Measurements from ENCODE around the gene CHD9NB. TPM values are rescaled to one million over a fixed set of nuclear protein-coding genes. Genes with fewer than 3 reads are reported as not detected.
A peak's percentile ranks its signal among the peaks of the same experiment; 100 is the strongest.
"Not testable (repeated sequence)": the region's sequence is repeated elsewhere in the genome, so short reads cannot be mapped to it uniquely, and the experiment has no call there.

CHD9NB gene
- polyA plus RNA-seq, 1 of the 3 experiments (the other 2 are of a cell fraction), result 2.7 TPM

DNA sequence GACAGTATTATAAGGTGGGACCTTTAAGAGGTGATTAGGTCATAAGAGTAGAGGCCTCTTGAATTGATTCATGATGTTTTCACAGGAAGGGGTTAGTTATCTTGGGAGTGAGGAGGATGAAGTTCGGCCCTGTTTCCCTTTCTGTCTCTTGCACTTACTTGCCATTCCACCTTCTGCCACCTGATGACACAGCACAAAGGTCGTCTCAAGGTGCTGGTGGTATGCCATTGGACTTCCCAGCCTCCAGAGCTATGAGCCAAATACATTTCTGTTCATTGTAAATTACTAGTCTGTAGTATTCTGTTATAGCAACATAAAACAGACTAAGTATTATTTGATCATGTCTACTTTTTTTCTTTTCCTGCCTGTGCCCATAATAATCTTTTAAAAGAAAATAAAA lies 25.6 kb upstream of the CHD9NB start:
- no peak overlapping the region for H3K4me2 ChIP-seq
- H3K79me2 ChIP-seq (ENCODE audit: insufficient read depth), result peaks cover 65% of the 10 kb centered on the region
- no peaks in the 10 kb centered on the region for H3K9me3 ChIP-seq
- H3K36me3 ChIP-seq (replicated peaks in 1 of 2; ENCODE audit: control insufficient read depth in 1 of 2, insufficient read depth in 2 of 2, low read length in 1 of 2), result no peaks in the 10 kb centered on the region
- POLR2A ChIA-PET, result no interaction called here
- no peak for TF ChIP-seq RAD21 (IDR thresholded peaks at IDR 0.05; ENCODE audit: low read length)
- no peak for TF ChIP-seq EP300 (IDR thresholded peaks at IDR 0.05; ENCODE audit: borderline replicate concordance in 1 of 2, low read depth in 1 of 2, low read length in 1 of 2)
- TF ChIP-seq TCF12 (IDR thresholded peaks at IDR 0.05), result no peak
- TF ChIP-seq, protein P1, sequence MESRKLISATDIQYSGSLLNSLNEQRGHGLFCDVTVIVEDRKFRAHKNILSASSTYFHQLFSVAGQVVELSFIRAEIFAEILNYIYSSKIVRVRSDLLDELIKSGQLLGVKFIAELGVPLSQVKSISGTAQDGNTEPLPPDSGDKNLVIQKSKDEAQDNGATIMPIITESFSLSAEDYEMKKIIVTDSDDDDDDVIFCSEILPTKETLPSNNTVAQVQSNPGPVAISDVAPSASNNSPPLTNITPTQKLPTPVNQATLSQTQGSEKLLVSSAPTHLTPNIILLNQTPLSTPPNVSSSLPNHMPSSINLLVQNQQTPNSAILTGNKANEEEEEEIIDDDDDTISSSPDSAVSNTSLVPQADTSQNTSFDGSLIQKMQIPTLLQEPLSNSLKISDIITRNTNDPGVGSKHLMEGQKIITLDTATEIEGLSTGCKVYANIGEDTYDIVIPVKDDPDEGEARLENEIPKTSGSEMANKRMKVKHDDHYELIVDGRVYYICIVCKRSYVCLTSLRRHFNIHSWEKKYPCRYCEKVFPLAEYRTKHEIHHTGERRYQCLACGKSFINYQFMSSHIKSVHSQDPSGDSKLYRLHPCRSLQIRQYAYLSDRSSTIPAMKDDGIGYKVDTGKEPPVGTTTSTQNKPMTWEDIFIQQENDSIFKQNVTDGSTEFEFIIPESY (IDR thresholded peaks at IDR 0.05; ENCODE audit: borderline replicate concordance, low read depth), result no peak
- no peak for TF ChIP-seq NFIC (IDR thresholded peaks at IDR 0.05; ENCODE audit: borderline replicate concordance)
- no peak for TF ChIP-seq FOXM1 (IDR thresholded peaks at IDR 0.05; ENCODE audit: low read depth)
- TF ChIP-seq NRF1 (IDR thresholded peaks at IDR 0.05; ENCODE audit: low read depth, low read length), result no peak
- no peak for TF ChIP-seq MEF2A (IDR thresholded peaks at IDR 0.05; ENCODE audit: borderline replicate concordance, low read depth)
- H3K4me3 ChIP-seq (ENCODE audit: low read depth in 2 of 2, low read length in 1 of 2), result no peak overlapping the region
- CTCF ChIA-PET, result interaction anchor here (0.8 to 5.5 kb wide), 2 partner anchors 12 to 23 kb away, joined by 3 to 50 read pairs; partner anchors contain the start of gene CHD9
- no peak overlapping the region for H3K9ac ChIP-seq
- H3F3A ChIP-seq (replicated peaks; ENCODE audit: insufficient read depth), result peaks cover 23% of the 10 kb centered on the region
- H4K20me1 ChIP-seq (ENCODE audit: insufficient read depth), result no peaks in the 10 kb centered on the region
- H2AFZ ChIP-seq (ENCODE audit: low read depth), result no peak overlapping the region
- peaks cover 32 to 41% of the 10 kb centered on the region in 2 experiments for H3K4me1 ChIP-seq (ENCODE audit: control insufficient read depth in 1 of 2, insufficient read depth in 2 of 2, low read depth in 1 of 2, low read length in 1 of 2)
- H3K27ac ChIP-seq (ENCODE audit: low read depth in 2 of 2, low read length in 1 of 2), result peak overlapping the region; percentile 10 to 91; a peak in 3 of 4 replicates
- WGBS (ENCODE audit: low lambda C conversion rate), result 86% methylated on average over 2 of the region's 2 CpGs
- no peak for DNase-seq
- no peaks in the 10 kb centered on the region for H3K9me2 ChIP-seq
- no peaks in the 10 kb centered on the region for H3K27me3 ChIP-seq (ENCODE audit: insufficient read depth)

DNA sequence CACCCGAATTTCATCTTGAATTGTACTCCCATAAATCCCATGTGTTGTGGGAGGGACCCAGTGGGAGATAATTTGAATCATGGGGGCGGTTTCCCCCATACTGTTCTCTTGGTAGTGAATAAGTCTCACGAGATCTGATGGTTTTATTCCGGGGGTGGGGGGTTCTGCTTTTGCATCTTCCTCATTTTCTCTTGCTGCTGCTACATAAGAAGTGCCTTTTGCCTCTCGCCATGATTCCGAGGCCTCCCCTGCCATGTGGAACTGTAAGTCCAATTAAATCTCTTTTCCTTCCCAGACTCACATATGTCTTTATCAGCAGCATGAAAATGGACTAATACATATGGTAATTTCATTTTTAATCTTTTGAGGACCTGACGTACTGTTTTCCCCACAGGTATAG lies 22.8 kb upstream of the CHD9NB start:
- 92% methylated on average over 7 of the region's 7 CpGs for WGBS (ENCODE audit: low lambda C conversion rate)
- H3K36me3 ChIP-seq (replicated peaks in 1 of 2; ENCODE audit: control insufficient read depth in 1 of 2, insufficient read depth in 2 of 2, low read length in 1 of 2); H3K4me3 ChIP-seq (ENCODE audit: low read depth in 2 of 2, low read length in 1 of 2); POLR2A ChIA-PET; H3K4me2 ChIP-seq; H3K27ac ChIP-seq (ENCODE audit: low read depth in 2 of 2, low read length in 1 of 2); H3K27me3 ChIP-seq (ENCODE audit: insufficient read depth); H3F3A ChIP-seq (replicated peaks; ENCODE audit: insufficient read depth); DNase-seq; H3K9me2 ChIP-seq; H3K9me3 ChIP-seq; H2AFZ ChIP-seq (ENCODE audit: low read depth); H3K9ac ChIP-seq; H4K20me1 ChIP-seq (ENCODE audit: insufficient read depth): not testable (repeated sequence)
- CTCF ChIA-PET, result interaction anchor here (0.9 kb wide), 1 partner anchor 20 kb away, joined by 3 read pairs; no protein-coding TSS in a partner anchor
- Histone ChIP-seq H3K4me1 (ENCODE audit: control insufficient read depth in 1 of 2, insufficient read depth in 2 of 2, low read depth in 1 of 2, low read length in 1 of 2) (peaks cover 19 to 28% of the 10 kb centered on the region in 2 experiments), H3K79me2 (ENCODE audit: insufficient read depth) (peaks cover 73% of the 10 kb centered on the region)

DNA sequence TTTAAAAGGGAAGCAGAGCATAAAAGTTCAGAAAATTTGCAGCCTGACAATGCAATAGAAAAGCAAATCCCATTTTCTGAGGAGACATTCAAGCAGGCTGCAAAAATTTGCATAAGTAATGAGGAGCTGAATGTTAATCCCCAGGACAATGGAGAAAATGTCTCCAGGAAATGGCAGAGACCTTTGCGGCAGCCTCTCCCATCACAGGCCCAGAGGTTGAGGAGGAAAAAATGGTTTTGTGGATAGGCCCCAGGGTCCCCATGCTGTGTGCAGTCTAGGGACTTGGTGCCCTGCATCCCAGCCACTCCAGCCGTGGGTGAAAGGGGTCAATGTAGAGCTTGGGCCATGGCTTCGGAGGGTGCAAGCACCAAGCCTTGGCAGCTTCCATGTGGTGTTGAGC lies 21.6 kb upstream of the CHD9NB start:
- H3K79me2 ChIP-seq (ENCODE audit: insufficient read depth), result peaks cover 67% of the 10 kb centered on the region
- H3K9me2 ChIP-seq; H2AFZ ChIP-seq (ENCODE audit: low read depth); H3K36me3 ChIP-seq (replicated peaks in 1 of 2; ENCODE audit: control insufficient read depth in 1 of 2, insufficient read depth in 2 of 2, low read length in 1 of 2); H3K9me3 ChIP-seq; DNase-seq; H3K27ac ChIP-seq (ENCODE audit: low read depth in 2 of 2, low read length in 1 of 2); H4K20me1 ChIP-seq (ENCODE audit: insufficient read depth); H3K27me3 ChIP-seq (ENCODE audit: insufficient read depth); H3K9ac ChIP-seq; H3K4me2 ChIP-seq; POLR2A ChIA-PET; H3F3A ChIP-seq (replicated peaks; ENCODE audit: insufficient read depth); H3K4me3 ChIP-seq (ENCODE audit: low read depth in 2 of 2, low read length in 1 of 2): not testable (repeated sequence)
- 67% methylated on average over 3 of the region's 3 CpGs for WGBS (ENCODE audit: low lambda C conversion rate)
- peaks cover 11 to 17% of the 10 kb centered on the region in 2 experiments; a peak in 3 of 4 replicates for H3K4me1 ChIP-seq (ENCODE audit: control insufficient read depth in 1 of 2, insufficient read depth in 2 of 2, low read depth in 1 of 2, low read length in 1 of 2)
- CTCF ChIA-PET, result interaction anchor here (0.6 to 0.9 kb wide), 2 partner anchors 19 to 134 kb away, joined by 3 read pairs; no protein-coding TSS in a partner anchor
